GM20431 (cell line): Measurements from ENCODE around the gene STUB1.

Source experiments
- in situ Hi-C: fragments of 300-500 bp; cut with MseI, MboI; formaldehyde crosslinking; loops from one replicate; pipeline ENCODE4 v1.15.0; 2020; ENCODE audit warnings: low sequenced_read_pairs; ENCODE audit not compliant: unreplicated experiment

Gene STUB1

GRCh38 chr16:692356-693108 lies 12.3 kb downstream of the STUB1 start:
- in situ Hi-C loops: no loop called here

DNA sequence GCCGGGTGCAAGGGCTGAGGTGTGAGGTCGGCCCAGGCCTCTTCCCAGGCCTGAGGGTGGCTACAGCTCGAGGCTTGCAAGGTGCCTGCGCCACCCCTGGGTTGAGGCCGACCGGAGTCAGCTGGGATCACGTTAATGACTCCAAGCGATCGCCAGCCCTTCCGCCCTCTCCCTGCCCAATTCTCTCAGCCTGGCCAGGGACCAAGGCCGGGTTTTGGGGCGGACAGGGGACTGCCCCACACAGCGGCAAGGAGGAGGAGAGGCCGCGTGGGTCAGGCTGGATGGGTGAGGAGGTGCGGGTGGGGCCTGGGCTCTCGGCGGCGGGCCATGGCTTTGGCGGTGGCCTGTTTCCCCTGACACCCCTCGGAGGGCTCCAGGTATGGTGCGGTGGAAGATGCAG lies 13.2 kb downstream of the STUB1 start:
- in situ Hi-C loops: no loop called here

DNA sequence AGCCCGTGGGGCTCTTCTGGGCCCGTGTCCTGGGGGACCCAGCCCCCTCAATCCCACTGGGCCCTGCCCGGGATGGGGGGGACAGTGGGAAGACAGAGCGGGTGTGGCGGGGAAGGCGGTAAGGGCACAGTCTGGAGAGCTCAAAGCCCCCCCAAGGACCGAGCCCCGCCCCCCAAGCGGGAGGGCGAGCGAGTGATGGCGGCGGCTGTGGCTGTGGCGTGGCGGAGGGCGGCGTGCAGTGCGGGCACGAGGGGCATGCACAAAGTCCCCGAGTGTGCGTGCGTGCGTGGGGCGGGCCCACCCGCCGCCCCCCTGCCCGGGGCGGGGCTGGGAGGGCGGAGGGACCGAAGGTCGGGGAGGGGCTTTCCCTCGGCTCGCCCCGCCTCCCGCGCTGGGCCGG lies 13.6 kb downstream of the STUB1 start:
- in situ Hi-C loops: no loop called here

DNA sequence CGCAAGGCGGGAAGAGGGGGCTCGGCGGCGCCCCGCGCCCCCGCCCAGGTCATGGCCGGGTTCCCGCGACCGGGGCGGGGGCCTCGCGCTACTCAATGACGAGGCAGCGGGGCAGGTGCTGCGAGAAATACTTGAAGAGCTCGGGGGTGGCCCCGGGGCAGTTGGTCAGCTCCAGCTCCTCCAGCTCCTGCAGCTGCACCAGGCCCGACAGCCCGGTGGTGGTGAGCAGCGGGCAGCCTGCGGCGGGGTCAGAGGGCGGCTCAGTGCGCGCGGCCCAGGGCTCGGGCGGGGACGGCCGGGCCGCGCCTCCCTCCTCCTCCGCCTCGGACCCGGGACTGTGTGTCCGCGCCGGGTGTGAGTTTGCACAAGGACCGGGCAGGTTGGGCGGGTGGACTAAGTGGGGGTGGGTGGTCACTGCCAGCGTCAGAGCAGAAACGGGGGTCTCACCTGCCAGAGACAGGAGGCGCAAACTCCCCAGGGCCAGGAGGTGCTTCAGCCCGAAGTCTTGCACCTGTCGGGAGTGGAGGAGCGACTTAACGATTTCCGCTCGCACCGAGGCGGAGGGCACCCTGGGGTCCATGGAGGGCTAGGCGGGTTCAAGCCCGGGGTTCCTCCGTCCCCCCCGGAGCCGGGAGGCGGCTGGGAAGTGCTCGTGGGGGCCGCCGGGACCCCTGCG lies 14.1 kb downstream of the STUB1 start:
- in situ Hi-C loops: no loop called here

- in situ Hi-C loops: no loop called here
Measured at GRCh38 chr16:694863-695354, 14.7 kb downstream of the STUB1 start.

DNA sequence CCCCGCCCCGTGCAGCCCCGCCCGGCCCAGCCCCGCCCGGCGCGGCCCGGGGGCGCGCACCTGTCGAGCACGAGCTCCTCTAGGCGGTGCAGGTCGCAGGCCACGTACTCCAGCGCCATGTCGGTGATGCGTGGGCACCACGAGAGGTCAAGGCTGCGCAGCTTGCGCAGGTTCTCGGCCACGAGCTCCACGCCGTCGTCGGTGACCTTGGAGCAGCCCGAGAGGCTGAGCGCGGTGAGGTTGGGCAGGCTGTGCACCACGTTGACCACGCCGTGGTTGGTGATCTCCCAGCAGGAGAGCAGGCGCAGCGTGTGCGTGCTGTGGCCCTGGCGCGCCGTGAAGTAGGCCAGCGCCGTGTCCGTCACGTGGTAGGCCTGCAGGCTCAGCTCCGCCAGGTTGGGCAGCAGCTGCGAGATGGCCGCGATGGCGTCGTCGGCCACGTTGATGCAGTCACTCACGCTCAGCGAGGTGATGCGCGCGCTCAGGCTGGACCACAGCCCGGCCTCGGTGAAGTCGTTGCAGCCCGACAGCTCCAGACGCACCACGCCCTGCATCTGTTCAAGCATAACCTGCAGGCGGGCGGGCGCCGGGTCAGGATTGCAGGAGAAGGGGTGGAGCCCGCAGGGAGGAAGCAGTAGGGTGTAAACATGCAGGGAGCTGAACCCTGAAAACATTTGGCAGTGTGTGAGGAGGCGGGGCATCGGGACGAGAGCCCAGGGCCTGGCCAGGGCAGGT lies 15.3 kb downstream of the STUB1 start:
- in situ Hi-C loops: no loop called here

DNA sequence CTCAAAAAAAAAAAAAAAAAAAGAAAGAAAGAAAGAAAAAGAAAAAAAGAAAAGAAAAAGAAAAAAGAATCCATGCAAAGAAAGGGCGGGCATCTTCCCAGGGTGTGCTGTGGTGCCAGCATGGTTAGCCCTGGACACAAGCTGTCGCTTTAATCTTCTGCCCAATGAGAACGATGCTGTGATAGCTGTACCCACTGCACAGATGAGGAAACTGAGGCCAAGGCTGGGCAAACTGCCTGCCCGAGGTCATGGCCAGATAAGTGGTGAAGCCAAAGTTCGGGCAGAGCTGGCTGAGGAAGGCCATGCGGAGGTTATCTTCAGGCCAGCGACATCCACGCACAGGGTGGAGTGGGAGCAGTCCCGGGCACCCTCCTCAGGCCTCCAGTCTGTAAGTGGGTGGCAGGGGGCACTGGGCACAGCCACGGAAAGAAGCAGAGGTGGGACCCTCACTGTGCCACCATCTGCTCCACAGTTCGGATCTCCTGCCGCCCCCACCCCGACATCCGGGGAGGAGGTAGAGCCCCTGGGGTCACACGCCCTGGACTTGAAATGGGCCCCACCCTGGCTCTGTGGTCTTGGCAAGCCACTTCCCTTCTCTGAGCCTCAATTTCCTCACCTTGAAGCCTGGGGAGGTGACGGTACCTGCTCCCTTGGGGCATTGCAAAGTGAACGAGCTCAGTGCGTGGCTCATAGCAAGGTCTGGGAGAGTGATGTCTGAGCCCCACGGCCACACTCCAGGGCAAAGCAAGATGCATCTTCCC lies 18.9 kb downstream of the STUB1 start:
- in situ Hi-C loops: no loop called here

GRCh38 chr16:700684-701584 lies 20.7 kb downstream of the STUB1 start:
- in situ Hi-C loops: no loop called here

- in situ Hi-C loops: no loop called here
Measured at GRCh38 chr16:702341-702740, 22.1 kb downstream of the STUB1 start.

DNA sequence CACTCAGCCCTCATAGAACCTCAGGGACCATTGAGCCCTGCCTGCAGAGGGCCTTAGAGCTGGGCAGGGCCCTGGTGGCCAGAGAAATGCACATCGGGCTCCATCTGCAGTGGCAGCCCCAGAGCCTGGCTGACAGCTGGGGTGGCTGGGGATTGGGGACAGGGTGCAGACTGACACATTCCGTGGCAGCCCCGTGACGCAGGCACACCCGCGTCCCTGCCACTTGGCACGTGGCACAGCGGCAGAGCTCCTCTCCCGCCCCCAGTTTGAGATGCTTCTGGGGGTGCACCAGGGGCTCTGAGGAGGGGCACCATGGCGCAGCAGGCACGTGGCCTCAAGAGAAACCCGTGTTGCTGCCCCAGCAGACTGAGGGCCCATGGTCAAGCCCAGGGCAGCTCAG lies 23.2 kb downstream of the STUB1 start:
- in situ Hi-C loops: no loop called here

DNA sequence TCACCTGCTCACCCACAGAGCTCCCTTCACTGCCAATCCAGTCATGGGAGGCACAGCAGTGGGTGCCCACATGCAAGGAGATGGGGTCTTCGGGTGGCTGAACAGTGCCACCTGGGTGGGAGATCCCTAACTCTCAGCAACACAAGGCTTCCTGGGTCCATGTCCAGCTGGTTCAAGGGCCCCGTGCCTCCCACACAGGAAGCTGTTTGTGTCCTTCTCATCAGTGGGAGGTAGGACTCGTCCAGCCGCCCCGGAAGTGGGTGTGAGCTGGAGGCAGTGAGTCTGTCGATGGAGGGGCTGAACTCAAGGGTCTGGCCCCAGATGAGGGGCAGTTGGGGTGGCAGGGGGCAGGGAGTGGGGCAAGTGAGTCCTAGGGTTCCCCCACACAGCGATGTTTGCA lies 23.8 kb downstream of the STUB1 start:
- in situ Hi-C loops: no loop called here

GRCh38 chr16:704552-705380 lies 24.6 kb downstream of the STUB1 start:
- in situ Hi-C loops: no loop called here

- in situ Hi-C loops: no loop called here
Measured at GRCh38 chr16:705431-706188, 25.4 kb downstream of the STUB1 start, which contains the start of gene FBXL16. FBXL16 (minus strand) TSS chr16:705801; CDS start chr16:697405, 8,396 bp downstream.

GRCh38 chr16:706189-707061 lies 26.2 kb downstream of the STUB1 start:
- in situ Hi-C loops: no loop called here

GRCh38 chr16:707062-707538 lies 26.9 kb downstream of the STUB1 start:
- in situ Hi-C loops: no loop called here

GRCh38 chr16:708019-708418 lies 27.8 kb downstream of the STUB1 start:
- in situ Hi-C loops: no loop called here

- in situ Hi-C loops: no loop called here
Measured at GRCh38 chr16:708959-709358, 28.7 kb downstream of the STUB1 start.
